Heart right ventricle (tissue), 16 donors: Measurements from ENCODE around the gene EXOSC6. TPM values are rescaled to one million over a fixed set of nuclear protein-coding genes. Genes with fewer than 3 reads are reported as not detected.

ENCODE experiments used
- ATAC-seq, 8 donors: fragments of 200-7000 bp; cut with Tn5 transposase; one replicate each; pipeline ENCODE4 v1.9.1; 2020; ENCODE audit warnings: mild to moderate bottlenecking in 8 of 8, moderate library complexity in 8 of 8, moderate number of reproducible peaks in 1 of 8
- DNase-seq, 2 donors: peaks; one replicate each; pipeline ENCODE4 v3.0.0-alpha.2; 2020
- H3K27ac ChIP-seq, 10 donors: fragments of 200-600 bp; sonication (generic) in 2 of 10; one replicate each; pipeline versions ENCODE4 v1.5.0 to v1.8.0; 2020 to 2022; ENCODE audit warnings: mild to moderate bottlenecking in 3 of 10
- H3K27me3 ChIP-seq, 7 donors: fragments of 200-600 bp; one replicate each; pipeline ENCODE4 v1.8.0; 2021 to 2022; ENCODE audit warnings: mild to moderate bottlenecking in 2 of 7
- H3K36me3 ChIP-seq, 9 donors: fragments of 200-600 bp; sonication (generic) in 1 of 9; one replicate each; pipeline versions ENCODE4 v1.5.0 to v1.8.0; 2020 to 2022; ENCODE audit warnings: mild to moderate bottlenecking in 2 of 9
- H3K4me1 ChIP-seq, 9 donors: fragments of 200-600 bp; sonication (generic) in 1 of 9; one replicate each; pipeline versions ENCODE4 v1.5.0 to v1.8.0; 2020 to 2022; ENCODE audit warnings: mild to moderate bottlenecking in 4 of 9
- H3K4me3 ChIP-seq, 10 donors: fragments of 200-600 bp; sonication (generic) in 2 of 10; one replicate each; pipeline versions ENCODE4 v1.5.0 to v1.8.0; 2020 to 2022; ENCODE audit warnings: mild to moderate bottlenecking in 7 of 10, moderate library complexity in 2 of 10
- H3K9me3 ChIP-seq, 11 donors: fragments of 200-600 bp in 10 of 11; sonication (generic) in 2 of 11; one replicate each; pipeline versions ENCODE4 v1.5.0 to v1.8.0; 2013 to 2022; ENCODE audit warnings: mild to moderate bottlenecking in 2 of 11, control low read depth in 1 of 11, moderate library complexity in 1 of 11
- CTCF ChIP-seq, 9 donors: fragments of 200-600 bp; sonication (generic) in 2 of 9; IDR thresholded peaks; one replicate each; pipeline versions ENCODE4 v1.5.0 to v1.8.0; 2021 to 2022; ENCODE audit warnings: antibody characterized with exemption in 9 of 9, mild to moderate bottlenecking in 5 of 9, moderate library complexity in 1 of 9
- WGBS, 2 donors: extraction: QIAGEN DNeasy Blood & Tissue Kit; methylation state at CpG; one replicate each; pipeline ENCODE4 v1.1.7; 2013; ENCODE audit warnings: inconsistent platforms in 1 of 2; 5-methylcytosine and 5-hydroxymethylcytosine counted together
- intact Hi-C, 10 donors: fragments of 100-400 bp; cut with DNase I; formaldehyde crosslinking; loops; one replicate each; pipeline versions ENCODE4 v1.11.1 to v1.14.2; 2022
- polyA plus RNA-seq, 2 donors: library from polyadenylated mRNA; stranded (reverse); fragments of 200-250 nt; gene quantifications; one replicate each; pipeline ENCODE4 v1.2.3, GENCODE V29; 2013
- total RNA-seq, 10 donors: library from RNA; stranded (reverse); fragmentation: NEBNext Ultra II Directional in 3 of 10; extraction: Animal tissue kit (Norgen Biotek cat#: 25700) in 3 of 10; gene quantifications; one replicate each; pipeline versions ENCODE4 v1.2.1 to v1.2.4, GENCODE V29; 2021 to 2023
- donor health status: Arrhythmogenic right ventricular cardiomyopathy.
- donor health status: ischemic (EF 13 %, LVEDD 7.1; RV severe dilation, severe dysfunction).
- donor health status: healthy with polysubstance abuse.
- donor health status: DM: no; HTN: yes; CAD: no.
- donor health status: DM: no; HTN: no; CAD: no.
- donor health status: ischemic (EF 25% LVEDD 6.9; RV normal size, moderate dysfunction).
- donor health status: ischemic (EF 25% LVEDD 5.7; RV mildly dilated, moderate dysfunction).
- donor health status: healthy.
- donor health status: DM: yes; HTN: yes; CAD: no.
- donor health status: Ischemic cardiomyopathy.
- donor health status: ischemic (EF 35%, LVEDD 5.7; RV mildly dilated, moderate dysfunction).
- donor health status: nonischemic (EF 11% LVEDD 7.7; RV severe dilation, severe dysfunction).
- donor health status: DM: yes; HTN: yes; CAD: no.
- donor health status: PGD.
- donor health status: ischemic (EF 29% LVEDD 5.4; RV normal size, mild dysfunction).
- donor health status: nonischemic (EF 23%, LVEDD 6.1; RV moderate dilation, normal function).

Gene EXOSC6
- total and polyA plus RNA-seq, 12 donors, result 8.6 to 19.2 (median 16.3) TPM

GRCh38 chr16:70254965-70255286 is 3.2 kb upstream of the EXOSC6 start:
- 95 to 96% methylated on average over 12 of the region's 12 CpGs for WGBS, 2 donors
- H3K4me1 ChIP-seq, result peaks cover 4 to 17% (median 14%) of the 10 kb centered on the region in 9 donors
- ATAC-seq (no peak), DNase-seq (no peak)
- TF ChIP-seq CTCF (IDR thresholded peaks at IDR 0.05), result no peak
- no peaks in the 10 kb centered on the region for H3K27me3 ChIP-seq
- intact Hi-C loops, result loop anchor here in 3 of 10 donors (10.0 kb wide), 2 partner anchors 90 to 100 kb away; no protein-coding TSS in a partner anchor
- H3K36me3 ChIP-seq, result peaks cover 5 to 84% (median 70%) of the 10 kb centered on the region in 9 donors
- no peak overlapping the region for H3K27ac ChIP-seq
- no peaks in the 10 kb centered on the region for H3K9me3 ChIP-seq
- no peak overlapping the region for H3K4me3 ChIP-seq

- no peak overlapping the region for H3K4me3 ChIP-seq
- no peak overlapping the region for H3K27ac ChIP-seq
- peaks cover 3 to 84% (median 65%) of the 10 kb centered on the region in 9 donors for H3K36me3 ChIP-seq
- H3K9me3 ChIP-seq, result no peaks in the 10 kb centered on the region
- TF ChIP-seq CTCF (IDR thresholded peaks at IDR 0.05), result peak in 2 of 9 donors; percentile 0 to 7
- ATAC-seq (no peak), DNase-seq (no peak)
- 92 to 94% methylated on average over 9 of the region's 9 CpGs for WGBS, 2 donors
- no peaks in the 10 kb centered on the region for H3K27me3 ChIP-seq
- intact Hi-C loops, result loop anchor here in 3 of 10 donors (10.0 kb wide), 2 partner anchors 90 to 100 kb away; no protein-coding TSS in a partner anchor
- peaks cover 4 to 23% (median 19%) of the 10 kb centered on the region in 9 donors for H3K4me1 ChIP-seq
These were observed 2.6 kb upstream of the EXOSC6 start for GRCh38 chr16:70254180-70254964.

GRCh38 chr16:70253291-70254106 is 1.8 kb upstream of the EXOSC6 start:
- WGBS, 2 donors, result 77 to 81% methylated on average over 16 of the region's 16 CpGs
- peak in 8 of 9 donors; percentile 28 to 51 (median 36) for TF ChIP-seq CTCF (IDR thresholded peaks at IDR 0.05)
- ATAC-seq, result peak in 1 of 8 donors; percentile 12
- Histone ChIP-seq H3K36me3 (peaks cover 0 to 79% (median 57%) of the 10 kb centered on the region in 9 donors), H3K27ac (no peak overlapping the region), H3K9me3 (no peaks in the 10 kb centered on the region), H3K27me3 (no peaks in the 10 kb centered on the region), H3K4me1 (peaks cover 4 to 32% (median 24%) of the 10 kb centered on the region in 9 donors), H3K4me3 (no peak overlapping the region)
- intact Hi-C loops, result loop anchor here in 3 of 10 donors (10.0 kb wide), 2 partner anchors 89 to 99 kb away; no protein-coding TSS in a partner anchor
- peak in 1 of 2 donors; percentile 30 for DNase-seq

- peak in 4 of 9 donors; percentile 21 to 30 (median 24) for TF ChIP-seq CTCF (IDR thresholded peaks at IDR 0.05)
- WGBS, 2 donors, result 80 to 85% methylated on average over 21 of the region's 21 CpGs
- H3K4me3 ChIP-seq, result peak overlapping the region in 1 of 10 donors; percentile 70
- intact Hi-C loops, result loop anchor here in 3 of 10 donors (10.0 kb wide), 2 partner anchors 88 to 98 kb away; no protein-coding TSS in a partner anchor
- peaks cover 4 to 32% (median 22%) of the 10 kb centered on the region in 9 donors for H3K4me1 ChIP-seq
- ATAC-seq, result peak in 1 of 8 donors; percentile 4
- H3K9me3 ChIP-seq, result no peaks in the 10 kb centered on the region
- H3K27ac ChIP-seq, result peak overlapping the region in 2 of 10 donors; percentile 35 to 94
- DNase-seq, result no peak
- H3K27me3 ChIP-seq, result no peaks in the 10 kb centered on the region
- H3K36me3 ChIP-seq, result peaks cover 0 to 77% (median 47%) of the 10 kb centered on the region in 9 donors
These were observed 732 bp upstream of the EXOSC6 start for GRCh38 chr16:70252355-70252988.
